Measurements from ENCODE around the gene PDE1A. TPM values are rescaled to one million over a fixed set of nuclear protein-coding genes. Genes with fewer than 3 reads are reported as not detected.

PDE1A gene
- total RNA-seq, 1 experiment from 2014 or later = 3.1 TPM

DNA sequence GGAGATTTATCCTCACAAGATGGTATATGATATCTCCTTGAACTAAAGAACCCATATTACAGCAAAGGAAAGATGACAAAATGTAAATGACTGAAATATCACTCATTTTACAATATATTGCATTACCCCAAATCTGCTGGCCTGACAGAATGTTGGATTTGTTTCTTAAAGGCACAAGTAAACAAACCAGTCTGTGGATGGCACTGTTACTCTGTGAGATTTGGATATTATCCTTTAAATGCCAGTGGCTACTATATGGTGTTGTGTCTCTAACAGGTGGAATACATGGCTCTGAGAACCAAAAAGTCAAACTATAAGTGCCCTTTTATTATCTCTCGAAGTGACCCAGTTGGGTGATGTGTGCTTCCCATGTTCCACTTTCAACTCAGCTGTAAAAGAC lies 125.7 kb downstream of the PDE1A start:
- Histone ChIP-seq H3K9me3 (ENCODE audit: low read depth, low read length, poor library complexity, severe bottlenecking) (no peaks in the 10 kb centered on the region), H3K36me3 (ENCODE audit: insufficient read depth, low read length, poor library complexity, severe bottlenecking) (no peaks in the 10 kb centered on the region), H3K4me1 (ENCODE audit: insufficient read depth, low read length, poor library complexity, severe bottlenecking) (no peaks in the 10 kb centered on the region), H3K27ac (ENCODE audit: low read depth, low read length, poor library complexity, severe bottlenecking) (no peak overlapping the region), H3K4me3 (ENCODE audit: low read depth, low read length, poor library complexity, severe bottlenecking) (no peak overlapping the region), H3K27me3 (replicated peaks; ENCODE audit: insufficient read depth, low read depth, low read length, poor library complexity) (no peaks in the 10 kb centered on the region)
- ChIA-PET CTCF (no interaction called here), POLR2A (ENCODE audit: low non-redundant PET) (no interaction called here)
- intact Hi-C loops (cut with micrococcal nuclease; ENCODE audit: unreplicated experiment) = loop anchor here (5.0 kb wide), 1 partner anchor 114 kb away; no protein-coding TSS in a partner anchor
- BruUV-seq (replicated peaks) = no TSS peak
- peak; percentile 15 for DNase-seq (ENCODE audit: low spot score)
- TF ChIP-seq CTCF (conservative IDR thresholded peaks at IDR 0.05; ENCODE audit: low read depth, low read length) = peak; percentile 26; the same call in 1 of the 2 replicates
- no peak for TF ChIP-seq EZH2 (IDR thresholded peaks at IDR 0.05; ENCODE audit: borderline replicate concordance, low read depth, low read length, poor library complexity, severe bottlenecking)

GRCh38 chr2:182300608-182301007 lies 126.2 kb downstream of the PDE1A start:
- POLR2A ChIA-PET (ENCODE audit: low non-redundant PET) = no interaction called here
- no peaks in the 10 kb centered on the region for H3K27me3 ChIP-seq (replicated peaks; ENCODE audit: insufficient read depth, low read depth, low read length, poor library complexity)
- CTCF ChIA-PET = no interaction called here
- no peak overlapping the region for H3K4me3 ChIP-seq (ENCODE audit: low read depth, low read length, poor library complexity, severe bottlenecking)
- intact Hi-C loops (cut with micrococcal nuclease; ENCODE audit: unreplicated experiment) = loop anchor here (5.0 kb wide), 1 partner anchor 113 kb away; no protein-coding TSS in a partner anchor
- peak; percentile 17 for DNase-seq (ENCODE audit: low spot score)
- no peaks in the 10 kb centered on the region for H3K9me3 ChIP-seq (ENCODE audit: low read depth, low read length, poor library complexity, severe bottlenecking)
- no peak for TF ChIP-seq CTCF (conservative IDR thresholded peaks at IDR 0.05; ENCODE audit: low read depth, low read length)
- no peak for TF ChIP-seq EZH2 (IDR thresholded peaks at IDR 0.05; ENCODE audit: borderline replicate concordance, low read depth, low read length, poor library complexity, severe bottlenecking)
- H3K27ac ChIP-seq (ENCODE audit: low read depth, low read length, poor library complexity, severe bottlenecking) = no peak overlapping the region
- no TSS peak for BruUV-seq (replicated peaks)
- no peaks in the 10 kb centered on the region for H3K36me3 ChIP-seq (ENCODE audit: insufficient read depth, low read length, poor library complexity, severe bottlenecking)
- H3K4me1 ChIP-seq (ENCODE audit: insufficient read depth, low read length, poor library complexity, severe bottlenecking) = no peaks in the 10 kb centered on the region

- no peak for DNase-seq (ENCODE audit: low spot score)
- Histone ChIP-seq H3K27me3 (replicated peaks; ENCODE audit: insufficient read depth, low read depth, low read length, poor library complexity) (no peaks in the 10 kb centered on the region), H3K27ac (ENCODE audit: low read depth, low read length, poor library complexity, severe bottlenecking) (no peak overlapping the region), H3K4me3 (ENCODE audit: low read depth, low read length, poor library complexity, severe bottlenecking) (no peak overlapping the region), H3K36me3 (ENCODE audit: insufficient read depth, low read length, poor library complexity, severe bottlenecking) (no peaks in the 10 kb centered on the region), H3K4me1 (ENCODE audit: insufficient read depth, low read length, poor library complexity, severe bottlenecking) (no peaks in the 10 kb centered on the region), H3K9me3 (ENCODE audit: low read depth, low read length, poor library complexity, severe bottlenecking) (no peaks in the 10 kb centered on the region)
- BruUV-seq (replicated peaks) = no TSS peak
- CTCF ChIA-PET = no interaction called here
- POLR2A ChIA-PET (ENCODE audit: low non-redundant PET) = no interaction called here
- intact Hi-C loops (cut with micrococcal nuclease; ENCODE audit: unreplicated experiment) = loop anchor here (5.0 kb wide), 1 partner anchor 112 kb away; no protein-coding TSS in a partner anchor
- TF ChIP-seq EZH2 (IDR thresholded peaks at IDR 0.05; ENCODE audit: borderline replicate concordance, low read depth, low read length, poor library complexity, severe bottlenecking) (no peak), CTCF (conservative IDR thresholded peaks at IDR 0.05; ENCODE audit: low read depth, low read length) (no peak)
Measured at GRCh38 chr2:182299632-182300031, 127.2 kb downstream of the PDE1A start.
